HAP-1 (cell line): ENCODE data around the gene ITIH2.
A peak's percentile ranks its signal among the peaks of the same experiment; 100 is the strongest.
"Not testable (repeated sequence)": the region's sequence is repeated elsewhere in the genome, so short reads cannot be mapped to it uniquely, and the experiment has no call there.

Experiments
- DNase-seq, 2 experiments: peaks; one replicate each; pipeline ENCODE4 v3.0.0-alpha.2; 2016 to 2020; ENCODE audit warnings: low spot score in 2 of 2
- H3K27me3 ChIP-seq: fragments of 250-450 bp; sonication (Bioruptor Pico); 2 replicates; pipeline ENCODE4 v1.5.1; 2020; ENCODE audit warnings: low read depth, mild to moderate bottlenecking, moderate library complexity
- H3K36me3 ChIP-seq: fragments of 250-450 bp; sonication (Bioruptor Pico); replicated peaks from 2 replicates; pipeline ENCODE4 v1.5.1; 2020; ENCODE audit warnings: mild to moderate bottlenecking
- H3K4me1 ChIP-seq: fragments of 250-450 bp; sonication (Bioruptor Pico); 2 replicates; pipeline ENCODE4 v1.5.1; 2020; ENCODE audit warnings: mild to moderate bottlenecking
- H3K4me3 ChIP-seq: fragments of 250-450 bp; sonication (Bioruptor Pico); 2 replicates; pipeline ENCODE4 v1.5.1; 2020; ENCODE audit warnings: mild to moderate bottlenecking, moderate library complexity
- H3K9me3 ChIP-seq: fragments of 250-450 bp; sonication (Bioruptor Pico); 2 replicates; pipeline ENCODE4 v1.5.1; 2020; ENCODE audit warnings: mild to moderate bottlenecking, moderate library complexity
- in situ Hi-C: fragments of 300-500 bp; cut with MboI; formaldehyde crosslinking; loops from 3 replicates; pipeline ENCODE4 v1.14.3; 2020; ENCODE audit warnings: low sequenced_read_pairs, inconsistent platforms, mixed read lengths

Gene ITIH2, protein sequence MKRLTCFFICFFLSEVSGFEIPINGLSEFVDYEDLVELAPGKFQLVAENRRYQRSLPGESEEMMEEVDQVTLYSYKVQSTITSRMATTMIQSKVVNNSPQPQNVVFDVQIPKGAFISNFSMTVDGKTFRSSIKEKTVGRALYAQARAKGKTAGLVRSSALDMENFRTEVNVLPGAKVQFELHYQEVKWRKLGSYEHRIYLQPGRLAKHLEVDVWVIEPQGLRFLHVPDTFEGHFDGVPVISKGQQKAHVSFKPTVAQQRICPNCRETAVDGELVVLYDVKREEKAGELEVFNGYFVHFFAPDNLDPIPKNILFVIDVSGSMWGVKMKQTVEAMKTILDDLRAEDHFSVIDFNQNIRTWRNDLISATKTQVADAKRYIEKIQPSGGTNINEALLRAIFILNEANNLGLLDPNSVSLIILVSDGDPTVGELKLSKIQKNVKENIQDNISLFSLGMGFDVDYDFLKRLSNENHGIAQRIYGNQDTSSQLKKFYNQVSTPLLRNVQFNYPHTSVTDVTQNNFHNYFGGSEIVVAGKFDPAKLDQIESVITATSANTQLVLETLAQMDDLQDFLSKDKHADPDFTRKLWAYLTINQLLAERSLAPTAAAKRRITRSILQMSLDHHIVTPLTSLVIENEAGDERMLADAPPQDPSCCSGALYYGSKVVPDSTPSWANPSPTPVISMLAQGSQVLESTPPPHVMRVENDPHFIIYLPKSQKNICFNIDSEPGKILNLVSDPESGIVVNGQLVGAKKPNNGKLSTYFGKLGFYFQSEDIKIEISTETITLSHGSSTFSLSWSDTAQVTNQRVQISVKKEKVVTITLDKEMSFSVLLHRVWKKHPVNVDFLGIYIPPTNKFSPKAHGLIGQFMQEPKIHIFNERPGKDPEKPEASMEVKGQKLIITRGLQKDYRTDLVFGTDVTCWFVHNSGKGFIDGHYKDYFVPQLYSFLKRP

GRCh38 chr10:7703140-7703539, at the start of gene ITIH2:
Gene ITIH2, plus strand, starts transcription at chr10:7703316. Its CDS starts 119 bp downstream, at chr10:7703435.
- no peak for DNase-seq
- H3K4me3 ChIP-seq, result no peak within 1 kb of the TSS
- peaks cover 23% of the 10 kb centered on the region for H3K27me3 ChIP-seq
- H3K36me3 ChIP-seq, result no peaks in the 10 kb centered on the region
- no peaks in the 10 kb centered on the region for H3K4me1 ChIP-seq
- in situ Hi-C loops, result no loop called here
- no peaks in the 10 kb centered on the region for H3K9me3 ChIP-seq

GRCh38 chr10:7657079-7657478, 46.0 kb upstream of the ITIH2 start:
- in situ Hi-C loops, H3K4me1 ChIP-seq, H3K4me3 ChIP-seq, H3K9me3 ChIP-seq, H3K36me3 ChIP-seq, DNase-seq: not testable (repeated sequence)
- peaks cover 15% of the 10 kb centered on the region for H3K27me3 ChIP-seq

- peaks cover 15% of the 10 kb centered on the region for H3K27me3 ChIP-seq
- H3K9me3 ChIP-seq, result no peaks in the 10 kb centered on the region
- DNase-seq, result no peak
- no peak overlapping the region for H3K4me3 ChIP-seq
- no peaks in the 10 kb centered on the region for H3K4me1 ChIP-seq
- no peaks in the 10 kb centered on the region for H3K36me3 ChIP-seq
- in situ Hi-C loops, result no loop called here
Measured at GRCh38 chr10:7657552-7657951, 45.6 kb upstream of the ITIH2 start.

DNA sequence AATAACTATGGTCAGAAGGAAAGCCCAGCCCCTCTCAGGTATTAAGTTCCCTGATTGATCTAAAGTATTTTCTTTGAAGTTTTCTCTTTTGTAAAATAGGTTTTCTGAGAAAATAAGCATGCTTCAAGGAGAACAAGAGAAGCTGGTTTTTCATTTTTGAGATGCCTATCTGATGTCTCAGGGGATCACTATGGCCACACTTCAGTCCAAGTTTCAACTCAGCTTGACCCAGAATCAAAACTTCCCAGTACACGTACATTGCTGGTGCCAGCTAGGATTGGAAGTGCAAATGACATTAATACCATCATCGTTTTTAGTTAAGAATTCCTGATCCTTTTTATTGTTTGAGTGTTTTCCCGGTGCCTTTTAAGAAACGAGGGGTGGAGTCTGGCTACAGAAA, 43.6 kb upstream of the ITIH2 start:
- no peak for DNase-seq
- in situ Hi-C loops, result no loop called here

GRCh38 chr10:7662522-7662921, 40.6 kb upstream of the ITIH2 start:
- H3K9me3 ChIP-seq, result no peaks in the 10 kb centered on the region
- H3K27me3 ChIP-seq, result peaks cover 24% of the 10 kb centered on the region
- in situ Hi-C loops, result no loop called here
- no peaks in the 10 kb centered on the region for H3K36me3 ChIP-seq
- H3K4me3 ChIP-seq, result no peak overlapping the region
- no peak for DNase-seq
- H3K4me1 ChIP-seq, result peaks cover 5% of the 10 kb centered on the region; the same call in 1 of the 2 replicates

More for the DNA sequence above, 43.6 kb upstream of the ITIH2 start:
- Histone ChIP-seq H3K9me3 (no peaks in the 10 kb centered on the region), H3K4me1 (no peaks in the 10 kb centered on the region), H3K4me3 (no peak overlapping the region), H3K36me3 (no peaks in the 10 kb centered on the region), H3K27me3 (peaks cover 12% of the 10 kb centered on the region)

- in situ Hi-C loops, result no loop called here
- Histone ChIP-seq H3K4me3 (no peak overlapping the region), H3K27me3 (peaks cover 32% of the 10 kb centered on the region), H3K4me1 (peaks cover 11% of the 10 kb centered on the region; the same call in 1 of the 2 replicates), H3K36me3 (no peaks in the 10 kb centered on the region), H3K9me3 (no peaks in the 10 kb centered on the region)
- DNase-seq, result no peak
Measured at GRCh38 chr10:7664707-7665106, 38.4 kb upstream of the ITIH2 start.

GRCh38 chr10:7665767-7666166, 37.3 kb upstream of the ITIH2 start:
- in situ Hi-C loops, result no loop called here
- peaks cover 31% of the 10 kb centered on the region for H3K27me3 ChIP-seq
- peak overlapping the region; percentile 30 for H3K4me3 ChIP-seq

GRCh38 chr10:7666253-7667023, 36.7 kb upstream of the ITIH2 start, which contains the start of gene ITIH5:
Gene ITIH5, minus strand, starts transcription at chr10:7666966. Its CDS starts 74 bp downstream, at chr10:7666892.
- DNase-seq, result peak in 1 of 2 experiments; percentile 20
- Histone ChIP-seq H3K27me3 (peaks cover 29% of the 10 kb centered on the region), H3K4me3 (peak within 1 kb of the TSS; percentile 30), H3K9me3 (no peaks in the 10 kb centered on the region), H3K36me3 (no peaks in the 10 kb centered on the region), H3K4me1 (peaks cover 11% of the 10 kb centered on the region; the same call in 1 of the 2 replicates)
- in situ Hi-C loops, result no loop called here

More at GRCh38 chr10:7665767-7666166, 37.3 kb upstream of the ITIH2 start:
- Histone ChIP-seq H3K9me3 (no peaks in the 10 kb centered on the region), H3K36me3 (no peaks in the 10 kb centered on the region), H3K4me1 (peaks cover 11% of the 10 kb centered on the region; the same call in 1 of the 2 replicates)
- DNase-seq, result peak in 1 of 2 experiments; percentile 14

DNA sequence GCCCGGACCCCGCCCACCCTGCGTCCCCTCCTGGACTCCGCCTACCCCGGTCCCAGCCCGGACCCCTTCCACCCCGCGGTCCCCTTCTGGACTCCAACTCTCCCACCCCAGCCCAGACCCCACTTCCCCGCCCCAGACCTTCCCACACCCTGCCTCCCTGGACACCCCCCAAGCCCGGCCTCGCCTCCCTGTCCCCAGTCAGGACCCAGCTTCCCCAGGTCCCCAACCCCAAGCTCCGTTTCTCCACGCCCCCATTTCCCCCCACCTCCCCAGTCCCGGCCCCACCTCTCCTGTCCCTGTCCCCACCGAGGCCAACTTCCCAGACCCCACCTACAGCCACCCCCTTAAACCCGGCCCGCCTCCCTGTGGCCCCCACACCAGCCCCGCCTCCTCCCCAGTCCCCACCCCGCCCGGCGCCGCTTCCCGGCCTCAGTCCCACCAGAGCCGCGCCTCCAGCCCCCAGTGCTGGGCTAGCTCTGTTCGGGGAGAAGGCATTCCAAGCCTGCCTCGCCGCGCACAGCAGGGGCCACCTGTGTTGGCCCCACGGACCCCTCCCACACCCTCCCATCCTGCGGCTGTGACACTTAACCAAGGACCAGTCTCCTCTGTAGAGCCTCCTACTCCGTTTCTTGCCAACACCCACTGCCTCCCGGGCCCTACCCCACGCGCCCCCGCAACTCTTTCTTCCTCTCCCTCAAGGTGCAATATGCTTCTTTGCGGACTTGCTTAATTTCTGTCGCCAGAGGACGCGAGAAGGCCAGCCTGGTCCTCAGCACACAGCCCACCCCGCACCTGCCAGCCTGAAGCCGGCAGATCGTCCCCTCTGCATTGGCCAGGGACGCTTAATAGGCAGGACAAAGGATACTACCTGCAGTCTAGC, 35.6 kb upstream of the ITIH2 start:
- in situ Hi-C loops, result no loop called here
- no peaks in the 10 kb centered on the region for H3K9me3 ChIP-seq
- peaks cover 32% of the 10 kb centered on the region for H3K27me3 ChIP-seq
- peak in 1 of 2 experiments; percentile 28 for DNase-seq
- H3K36me3 ChIP-seq, result no peaks in the 10 kb centered on the region
- peaks cover 11% of the 10 kb centered on the region; the same call in 1 of the 2 replicates for H3K4me1 ChIP-seq
- peak overlapping the region; percentile 14 for H3K4me3 ChIP-seq

DNA sequence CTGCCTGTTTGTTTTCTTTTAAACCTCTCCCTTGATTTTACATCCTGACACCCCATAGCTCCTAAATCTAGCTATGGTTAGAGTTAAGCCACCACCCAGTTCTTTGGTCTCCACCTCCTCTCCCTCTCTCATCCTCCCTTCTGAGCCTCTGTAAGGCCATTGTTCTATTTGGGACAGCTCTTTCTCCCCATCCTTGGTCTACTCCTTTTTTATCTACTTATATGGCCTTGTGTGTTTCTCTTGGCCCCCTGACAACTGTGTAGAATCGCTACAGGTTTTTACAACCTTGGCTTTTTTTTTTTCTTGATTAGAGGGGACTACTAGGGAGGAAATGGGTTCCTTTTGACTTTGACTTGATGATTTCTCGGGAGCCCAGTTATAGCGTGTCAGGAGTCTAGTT, 33.0 kb upstream of the ITIH2 start:
- in situ Hi-C loops, result no loop called here
- Histone ChIP-seq H3K27me3 (peaks cover 34% of the 10 kb centered on the region), H3K36me3 (no peaks in the 10 kb centered on the region), H3K4me1 (peaks cover 11% of the 10 kb centered on the region; the same call in 1 of the 2 replicates), H3K4me3 (no peak overlapping the region), H3K9me3 (no peaks in the 10 kb centered on the region)
- no peak for DNase-seq

DNA sequence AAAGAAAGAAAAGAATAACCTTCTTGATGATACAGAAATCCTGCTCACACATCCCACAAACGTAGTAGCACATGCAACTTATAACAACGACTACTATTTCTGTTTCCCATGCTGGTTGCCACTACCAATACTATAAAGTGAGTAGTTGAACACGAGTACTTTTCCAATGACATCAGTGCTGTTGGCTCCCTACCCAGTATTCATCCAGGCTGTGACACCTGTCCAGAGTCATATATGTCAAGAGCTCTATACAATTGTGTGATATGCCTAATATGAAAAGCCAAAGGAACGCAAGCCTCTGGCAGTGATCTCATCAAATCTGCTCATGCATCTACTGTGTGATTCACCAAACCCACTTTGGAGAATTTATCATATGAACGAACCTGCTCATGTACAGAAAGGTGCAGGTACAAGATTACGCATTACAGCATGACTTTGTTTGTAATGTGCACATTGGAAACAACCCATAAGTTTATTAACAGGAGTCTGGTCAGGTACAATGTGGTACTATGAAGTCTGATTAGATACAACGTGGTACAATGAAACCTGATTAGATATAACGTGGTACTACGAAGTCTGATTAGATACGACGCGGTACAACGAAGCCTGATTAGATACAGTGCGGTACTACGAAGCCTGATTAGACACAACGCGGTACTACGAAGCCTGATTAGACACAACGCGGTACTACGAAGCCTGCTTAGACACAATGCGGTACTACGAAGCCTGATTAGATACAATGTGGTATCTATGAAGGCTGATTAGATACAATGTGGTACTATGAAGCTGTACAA, 30.6 kb upstream of the ITIH2 start:
- no peak for DNase-seq
- in situ Hi-C loops, result no loop called here
- H3K36me3 ChIP-seq, result no peaks in the 10 kb centered on the region
- H3K4me1 ChIP-seq, result peaks cover 6% of the 10 kb centered on the region; the same call in 1 of the 2 replicates
- no peak overlapping the region for H3K4me3 ChIP-seq
- no peaks in the 10 kb centered on the region for H3K9me3 ChIP-seq
- H3K27me3 ChIP-seq, result peaks cover 19% of the 10 kb centered on the region

DNA sequence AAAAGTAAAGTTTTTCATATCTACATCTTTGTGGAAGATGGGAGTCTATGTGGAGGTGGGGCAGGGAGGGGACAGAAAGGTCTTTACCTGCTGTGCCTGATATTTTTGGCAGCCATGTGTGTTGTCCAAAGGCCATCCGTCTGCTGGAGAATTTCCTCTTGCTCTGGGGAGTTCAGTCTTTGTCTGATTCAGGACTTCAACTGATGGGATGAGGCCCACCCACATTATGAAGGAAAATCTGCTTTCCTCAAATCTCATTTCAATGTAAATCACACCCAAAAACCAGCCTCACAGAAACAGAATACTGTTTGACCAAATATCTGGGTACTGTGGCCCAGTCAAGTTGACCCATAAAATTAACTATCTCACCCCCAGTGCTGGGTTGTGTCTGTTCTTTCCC, 23.9 kb upstream of the ITIH2 start:
- Histone ChIP-seq H3K4me1 (no peaks in the 10 kb centered on the region), H3K9me3 (no peaks in the 10 kb centered on the region), H3K36me3 (no peaks in the 10 kb centered on the region), H3K27me3 (peaks cover 7% of the 10 kb centered on the region), H3K4me3 (no peak overlapping the region)
- no peak for DNase-seq
- in situ Hi-C loops, result no loop called here
